Inferior parietal cortex (tissue), 1 donor: Measurements from ENCODE around the gene LRP1.

Experiments
- DNase-seq: peaks from one replicate; pipeline ENCODE4 v3.0.0-alpha.2; 2016; ENCODE audit errors: extremely low spot score

Gene LRP1

GRCh38 chr12:57134949-57135348 lies 6.7 kb downstream of the LRP1 start:
- DNase-seq: no peak

GRCh38 chr12:57135527-57136326 lies 7.4 kb downstream of the LRP1 start:
- DNase-seq: no peak

GRCh38 chr12:57138526-57139272 lies 10.4 kb downstream of the LRP1 start:
- no peak for DNase-seq

GRCh38 chr12:57139796-57140649 lies 11.7 kb downstream of the LRP1 start:
- DNase-seq: no peak

GRCh38 chr12:57141249-57141648 lies 13.0 kb downstream of the LRP1 start:
- no peak for DNase-seq

- no peak for DNase-seq
These were observed 13.8 kb downstream of the LRP1 start for GRCh38 chr12:57142121-57142520.

- DNase-seq: no peak
These were observed 14.4 kb downstream of the LRP1 start for GRCh38 chr12:57142727-57143126.

- no peak for DNase-seq
These were observed 15.2 kb downstream of the LRP1 start for GRCh38 chr12:57143454-57143853.

- no peak for DNase-seq
These were observed 17.3 kb downstream of the LRP1 start for GRCh38 chr12:57145460-57146059.

GRCh38 chr12:57146092-57146491 lies 17.8 kb downstream of the LRP1 start:
- no peak for DNase-seq

GRCh38 chr12:57146961-57147944 lies 19.0 kb downstream of the LRP1 start, which contains the start of gene LRP1-AS:
Gene LRP1-AS, minus strand, starts transcription at chr12:57147619.
- DNase-seq: no peak

- DNase-seq: no peak
These were observed 20.4 kb downstream of the LRP1 start for GRCh38 chr12:57148469-57149244.

GRCh38 chr12:57149245-57149900 lies 21.1 kb downstream of the LRP1 start:
- DNase-seq: no peak

- DNase-seq: no peak
These were observed 22.2 kb downstream of the LRP1 start for GRCh38 chr12:57150400-57151000.

GRCh38 chr12:57151741-57152630 lies 23.7 kb downstream of the LRP1 start:
- DNase-seq: no peak

- no peak for DNase-seq
These were observed 24.4 kb downstream of the LRP1 start for GRCh38 chr12:57152639-57153038.

- DNase-seq: no peak
These were observed 25.2 kb downstream of the LRP1 start for GRCh38 chr12:57153415-57153997.
